ENCODE results near the gene TNIP1. TPM values are rescaled to one million over a fixed set of nuclear protein-coding genes. Genes with fewer than 3 reads are reported as not detected.

Gene TNIP1
- total and polyA plus RNA-seq, 2 experiments from 2014 or later, result 57.0 to 64.6 TPM

GRCh38 chr5:151051066-151051930, 29.5 kb downstream of the TNIP1 start:
- DNase-seq (ENCODE audit: low spot score), result peak; percentile 88
- H3K36me3 ChIP-seq (replicated peaks; ENCODE audit: insufficient read depth, low read depth), result no peaks in the 10 kb centered on the region
- 62% methylated on average over 6 of the region's 6 CpGs for WGBS (ENCODE audit: low lambda C conversion rate, missing lambda C conversion rate)
- peaks cover 6% of the 10 kb centered on the region for H3K4me1 ChIP-seq (ENCODE audit: insufficient read depth)
- H3K9me2 ChIP-seq (replicated peaks; ENCODE audit: insufficient read depth), result no peaks in the 10 kb centered on the region
- TF ChIP-seq EZH2phosphoT487 (IDR thresholded peaks at IDR 0.05; ENCODE audit: low read depth, severe bottlenecking, unreplicated experiment) (no peak), CTCF (IDR thresholded peaks at IDR 0.05; ENCODE audit: poor library complexity) (peak; percentile 79), EZH2 (IDR thresholded peaks at IDR 0.05; ENCODE audit: borderline replicate concordance) (no peak)
- no peaks in the 10 kb centered on the region for H4K20me1 ChIP-seq (ENCODE audit: insufficient read depth, poor library complexity, severe bottlenecking)
- no peaks in the 10 kb centered on the region for H3K79me2 ChIP-seq
- H3K27ac ChIP-seq, result no peak overlapping the region
- no peaks in the 10 kb centered on the region for H3K9me3 ChIP-seq (ENCODE audit: low read depth)
- H3K4me2 ChIP-seq, result no peak overlapping the region
- H3K4me3 ChIP-seq, result no peak overlapping the region
- no peaks in the 10 kb centered on the region for H3K27me3 ChIP-seq
- H2AFZ ChIP-seq, result no peak overlapping the region

DNA sequence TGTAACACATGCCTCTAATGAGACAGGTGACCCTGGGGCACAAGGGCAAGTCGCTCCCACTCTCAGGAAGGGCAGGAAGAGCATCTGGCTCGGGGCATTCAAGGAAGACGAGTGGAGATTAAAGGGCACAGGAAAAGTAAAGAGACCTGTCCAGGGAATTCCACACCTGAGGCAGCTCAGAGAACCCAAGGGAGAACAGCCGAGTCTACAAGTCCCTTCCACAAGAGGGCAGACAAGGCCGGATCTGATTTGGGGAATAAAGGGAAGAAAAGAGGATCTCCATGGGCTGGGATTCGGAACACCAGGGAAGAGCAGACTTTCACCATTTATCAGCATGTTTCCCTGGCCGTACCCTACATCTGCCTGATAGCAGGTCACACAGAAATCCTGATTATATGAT, 32.3 kb downstream of the TNIP1 start:
- 78% methylated on average over 7 of the region's 7 CpGs for WGBS (ENCODE audit: low lambda C conversion rate, missing lambda C conversion rate)
- Histone ChIP-seq H3K27me3 (no peaks in the 10 kb centered on the region), H3K36me3 (replicated peaks; ENCODE audit: insufficient read depth, low read depth) (no peaks in the 10 kb centered on the region), H3K4me1 (ENCODE audit: insufficient read depth) (no peaks in the 10 kb centered on the region), H3K4me2 (no peak overlapping the region), H2AFZ (no peak overlapping the region), H3K9me3 (ENCODE audit: low read depth) (no peaks in the 10 kb centered on the region), H3K79me2 (no peaks in the 10 kb centered on the region), H3K27ac (no peak overlapping the region), H3K9me2 (replicated peaks; ENCODE audit: insufficient read depth) (no peaks in the 10 kb centered on the region), H3K4me3 (no peak overlapping the region), H4K20me1 (ENCODE audit: insufficient read depth, poor library complexity, severe bottlenecking) (no peaks in the 10 kb centered on the region)
- TF ChIP-seq CTCF (IDR thresholded peaks at IDR 0.05; ENCODE audit: poor library complexity), result peak; percentile 25
- TF ChIP-seq EZH2phosphoT487 (IDR thresholded peaks at IDR 0.05; ENCODE audit: low read depth, severe bottlenecking, unreplicated experiment), result no peak
- no peak for TF ChIP-seq EZH2 (IDR thresholded peaks at IDR 0.05; ENCODE audit: borderline replicate concordance)
- DNase-seq (ENCODE audit: low spot score), result no peak

- no peak for DNase-seq (ENCODE audit: low spot score)
- Histone ChIP-seq H3K4me1 (ENCODE audit: insufficient read depth) (no peaks in the 10 kb centered on the region), H3K9me2 (replicated peaks; ENCODE audit: insufficient read depth) (no peaks in the 10 kb centered on the region), H3K27ac (no peak overlapping the region), H4K20me1 (ENCODE audit: insufficient read depth, poor library complexity, severe bottlenecking) (no peaks in the 10 kb centered on the region), H3K4me2 (no peak overlapping the region), H3K9me3 (ENCODE audit: low read depth) (no peaks in the 10 kb centered on the region), H3K36me3 (replicated peaks; ENCODE audit: insufficient read depth, low read depth) (no peaks in the 10 kb centered on the region), H3K27me3 (no peaks in the 10 kb centered on the region), H3K79me2 (no peaks in the 10 kb centered on the region), H2AFZ (no peak overlapping the region), H3K4me3 (no peak overlapping the region)
- WGBS (ENCODE audit: low lambda C conversion rate, missing lambda C conversion rate), result 88% methylated on average over 13 of the region's 13 CpGs
- TF ChIP-seq EZH2 (IDR thresholded peaks at IDR 0.05; ENCODE audit: borderline replicate concordance) (no peak), CTCF (IDR thresholded peaks at IDR 0.05; ENCODE audit: poor library complexity) (peak; percentile 53)
Measured at GRCh38 chr5:151047814-151048425, 32.9 kb downstream of the TNIP1 start.
